Measurements from ENCODE around the gene GALK2.

- TF ChIP-seq, protein P1, sequence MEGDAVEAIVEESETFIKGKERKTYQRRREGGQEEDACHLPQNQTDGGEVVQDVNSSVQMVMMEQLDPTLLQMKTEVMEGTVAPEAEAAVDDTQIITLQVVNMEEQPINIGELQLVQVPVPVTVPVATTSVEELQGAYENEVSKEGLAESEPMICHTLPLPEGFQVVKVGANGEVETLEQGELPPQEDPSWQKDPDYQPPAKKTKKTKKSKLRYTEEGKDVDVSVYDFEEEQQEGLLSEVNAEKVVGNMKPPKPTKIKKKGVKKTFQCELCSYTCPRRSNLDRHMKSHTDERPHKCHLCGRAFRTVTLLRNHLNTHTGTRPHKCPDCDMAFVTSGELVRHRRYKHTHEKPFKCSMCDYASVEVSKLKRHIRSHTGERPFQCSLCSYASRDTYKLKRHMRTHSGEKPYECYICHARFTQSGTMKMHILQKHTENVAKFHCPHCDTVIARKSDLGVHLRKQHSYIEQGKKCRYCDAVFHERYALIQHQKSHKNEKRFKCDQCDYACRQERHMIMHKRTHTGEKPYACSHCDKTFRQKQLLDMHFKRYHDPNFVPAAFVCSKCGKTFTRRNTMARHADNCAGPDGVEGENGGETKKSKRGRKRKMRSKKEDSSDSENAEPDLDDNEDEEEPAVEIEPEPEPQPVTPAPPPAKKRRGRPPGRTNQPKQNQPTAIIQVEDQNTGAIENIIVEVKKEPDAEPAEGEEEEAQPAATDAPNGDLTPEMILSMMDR (IDR thresholded peaks at IDR 0.05) = no peak
- TF ChIP-seq EZH2 (IDR thresholded peaks at IDR 0.05; ENCODE audit: borderline replicate concordance, insufficient read depth, low read depth, low read length, poor library complexity, severe bottlenecking) = no peak
Observed at GRCh38 chr15:49238342-49238741, 68.3 kb downstream of the GALK2 start.
